ENCODE measurements around the gene ST8SIA1.

The ST8SIA1 gene

GRCh38 chr12:22329621-22330020, 4.9 kb downstream of the ST8SIA1 start:
- no peak for DNase-seq

- DNase-seq: no peak
Observed at GRCh38 chr12:22325218-22325617, 9.3 kb downstream of the ST8SIA1 start.

DNA sequence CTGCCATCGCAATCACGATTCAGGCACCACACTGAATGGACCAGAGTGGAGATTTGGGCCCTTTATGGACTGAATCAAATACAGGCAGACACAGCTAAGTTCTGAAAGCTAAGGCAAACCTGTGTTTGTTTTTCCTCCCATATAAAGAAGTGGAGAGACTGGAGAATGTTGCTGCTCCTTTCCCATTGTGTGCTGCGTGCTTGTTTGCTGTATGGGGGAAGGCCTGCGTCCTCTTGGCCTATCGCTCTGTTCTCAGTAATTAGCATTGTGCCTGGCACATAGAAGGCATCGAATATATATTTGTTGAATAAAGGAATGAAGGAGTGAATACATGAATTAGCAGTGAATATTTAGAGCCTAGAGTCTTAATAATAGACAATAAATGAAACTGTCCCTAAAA, 12.4 kb downstream of the ST8SIA1 start:
- DNase-seq: no peak

- peak in 2 of 5 experiments; percentile 6 to 39 for DNase-seq
Observed at GRCh38 chr12:22321638-22322037, 12.9 kb downstream of the ST8SIA1 start.

DNA sequence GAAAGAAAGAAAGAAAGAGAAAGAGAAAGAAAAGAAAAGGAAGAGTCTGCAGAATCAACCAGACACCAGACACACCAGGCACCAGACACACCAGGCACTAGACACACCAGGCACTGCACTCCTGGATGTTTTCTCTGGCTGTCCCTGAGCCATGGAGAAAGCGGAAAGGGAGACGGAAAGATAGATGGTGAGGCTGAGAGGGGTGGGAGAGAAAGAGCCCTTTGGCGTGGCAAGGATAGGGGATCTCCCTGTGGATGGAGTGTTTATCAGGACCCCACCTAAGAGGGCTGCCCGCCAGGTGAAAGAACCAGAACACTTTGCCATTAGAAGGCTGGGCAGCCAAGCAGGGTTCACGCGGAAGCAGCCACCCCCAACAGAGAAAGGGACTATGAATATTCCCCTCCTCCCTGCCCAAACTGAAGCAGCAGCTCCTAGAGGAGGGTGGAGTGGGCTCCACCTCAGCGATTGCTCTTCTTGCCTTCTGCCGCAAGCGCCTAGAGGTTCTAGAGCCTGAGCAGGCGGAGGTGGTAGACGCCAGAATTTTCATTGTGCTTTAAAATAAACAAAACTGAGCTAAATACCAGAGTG, 13.4 kb downstream of the ST8SIA1 start:
- DNase-seq: no peak

GRCh38 chr12:22318108-22318737, 16.3 kb downstream of the ST8SIA1 start:
- DNase-seq: no peak

DNA sequence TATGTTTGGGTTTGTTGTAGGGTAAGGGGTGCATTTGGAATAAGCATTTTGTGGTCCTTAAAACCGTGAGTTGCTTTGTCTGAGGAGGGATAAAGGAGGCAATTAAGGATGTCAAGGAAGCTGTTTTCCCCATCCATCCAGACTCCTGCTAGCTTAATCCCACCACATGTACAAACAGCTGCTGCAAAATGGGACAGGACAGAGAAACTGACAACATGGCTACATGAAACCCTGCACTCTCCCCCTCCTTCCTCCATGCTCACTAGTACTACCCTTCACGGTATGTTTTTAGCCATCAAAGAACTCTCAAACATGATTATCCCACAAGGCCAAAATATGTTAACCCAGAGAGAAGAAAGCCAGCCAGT, 20.6 kb downstream of the ST8SIA1 start:
- DNase-seq: no peak

DNA sequence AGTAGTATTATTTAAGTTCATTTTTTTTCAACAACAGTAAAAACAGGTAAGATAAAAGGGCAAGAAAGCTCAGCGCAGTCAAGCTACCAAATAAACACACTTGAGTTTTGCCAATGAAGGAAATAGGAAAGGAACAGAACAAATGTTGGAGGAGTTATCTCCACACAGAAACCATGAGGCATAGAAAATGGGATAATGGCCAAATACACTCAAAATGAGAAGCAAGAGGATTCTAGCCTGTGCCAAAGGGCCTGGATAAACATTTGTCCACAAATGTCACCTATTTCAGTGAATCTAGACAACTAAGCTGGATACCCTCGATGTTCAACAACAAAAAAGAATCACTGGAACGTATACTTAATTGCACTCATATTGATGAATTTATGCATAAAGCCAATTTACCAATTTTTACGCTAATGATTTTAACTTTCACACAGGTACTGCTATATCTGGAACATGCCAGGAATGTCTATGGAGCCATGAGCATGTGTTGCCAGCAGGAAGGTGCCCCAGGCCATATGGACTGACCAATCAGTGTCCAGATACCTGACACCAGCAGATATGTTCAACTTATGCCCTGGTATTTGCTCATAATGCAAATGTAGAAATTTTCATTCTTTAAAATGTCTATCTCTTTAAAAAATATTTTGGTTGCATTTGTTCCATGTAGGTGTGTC, 21.1 kb downstream of the ST8SIA1 start:
- no peak for DNase-seq

GRCh38 chr12:22312336-22312735, 22.2 kb downstream of the ST8SIA1 start:
- DNase-seq: no peak

DNA sequence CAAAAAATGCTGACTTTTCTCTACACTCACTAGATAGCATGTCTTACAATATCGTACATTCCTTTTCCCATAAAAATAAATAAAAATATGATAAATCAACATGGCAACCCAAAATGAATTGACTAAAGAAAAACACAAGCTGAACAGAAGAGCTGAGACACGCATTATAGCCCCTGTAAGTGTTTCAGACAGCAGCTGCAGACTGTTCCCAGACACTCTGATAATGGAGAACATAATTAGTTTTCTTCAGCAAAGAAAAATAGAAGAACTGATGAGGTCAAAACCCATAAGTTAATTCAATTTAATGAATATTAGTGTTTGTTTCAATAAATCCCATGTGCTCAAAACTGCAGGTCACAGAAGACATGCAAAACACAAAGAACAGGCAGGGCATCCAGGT, 23.8 kb downstream of the ST8SIA1 start:
- no peak for DNase-seq

DNA sequence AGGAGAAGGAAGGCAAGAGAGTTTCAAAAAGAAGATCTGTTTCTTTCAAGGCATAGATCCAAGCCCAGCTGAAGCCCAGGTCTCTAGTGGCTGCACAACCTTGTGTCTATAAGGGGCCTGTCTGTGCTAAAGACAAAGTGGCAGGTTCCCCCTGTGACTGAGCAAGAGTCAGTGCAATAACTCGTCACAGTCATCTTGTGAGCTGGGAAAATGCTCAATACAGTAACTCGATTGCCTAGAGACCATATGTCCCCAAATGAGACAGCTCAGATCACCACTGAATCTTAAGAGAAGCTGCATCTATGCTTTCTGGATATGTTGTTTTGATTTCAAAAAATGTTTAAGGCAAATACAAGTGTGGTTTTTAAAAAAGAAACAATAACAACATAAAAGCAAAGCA, 24.2 kb downstream of the ST8SIA1 start:
- no peak for DNase-seq

DNA sequence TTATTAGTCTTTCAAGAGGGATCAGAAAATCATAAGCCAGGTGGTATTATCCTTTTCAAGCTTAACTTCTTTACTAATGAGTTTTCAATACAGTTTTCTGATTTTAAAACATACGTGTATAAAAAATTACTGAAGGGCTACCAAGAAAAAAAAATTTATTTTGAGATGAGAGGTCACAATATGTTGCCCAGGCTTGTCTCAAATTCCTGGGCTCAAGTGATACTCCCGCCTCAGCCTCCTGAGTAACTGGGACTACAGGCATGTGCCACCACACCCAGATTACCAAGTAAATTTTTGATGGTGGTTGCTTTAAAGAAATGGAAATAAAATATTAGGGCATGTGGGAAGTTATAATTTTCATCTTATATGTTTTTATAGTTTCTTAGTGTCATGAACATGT, 26.7 kb downstream of the ST8SIA1 start:
- no peak for DNase-seq

GRCh38 chr12:22306311-22306710, 28.2 kb downstream of the ST8SIA1 start:
- no peak for DNase-seq

DNA sequence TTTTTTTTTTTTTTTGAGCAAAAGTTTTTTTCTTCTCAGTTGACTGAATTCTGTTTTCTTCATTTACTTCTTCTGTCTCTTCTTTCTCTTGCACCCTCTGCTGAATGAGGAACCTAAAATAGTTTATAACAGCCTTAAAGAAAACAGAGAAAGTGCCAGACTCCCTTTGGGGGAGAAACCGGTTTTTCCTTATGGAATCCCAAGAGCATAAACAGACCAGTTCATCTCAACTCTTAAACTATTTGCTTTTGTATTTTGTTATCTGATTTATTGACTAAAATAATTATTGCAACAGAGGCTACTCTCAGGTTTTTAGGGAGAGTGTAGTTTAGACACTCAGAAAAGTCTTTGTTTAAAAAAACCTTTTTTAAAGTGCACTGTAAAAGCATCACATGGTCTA, 30.2 kb downstream of the ST8SIA1 start:
- no peak for DNase-seq

GRCh38 chr12:22299294-22299912, 35.1 kb downstream of the ST8SIA1 start:
- DNase-seq: no peak

DNA sequence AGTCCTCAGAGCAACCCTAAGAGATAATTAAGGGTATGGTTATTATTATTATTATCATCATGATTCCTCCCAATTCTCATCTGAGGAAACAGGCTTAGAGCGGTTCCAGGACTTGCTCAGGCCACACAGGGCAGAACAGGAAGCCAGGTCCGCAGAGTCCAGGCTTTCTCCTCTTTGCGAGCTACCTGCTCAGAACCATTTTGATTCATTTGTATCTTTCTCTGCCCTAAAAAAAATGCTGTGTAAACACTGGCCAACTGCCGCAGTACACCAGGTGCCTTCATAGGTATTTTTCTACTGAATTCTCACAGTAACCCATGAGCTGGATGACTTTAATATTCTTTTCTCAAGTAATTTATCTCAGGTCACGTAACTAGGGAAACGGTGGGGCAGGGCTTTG, 45.3 kb downstream of the ST8SIA1 start:
- DNase-seq: no peak

- peak in 1 of 5 experiments; percentile 28 for DNase-seq
Observed at GRCh38 chr12:22287776-22288621, 46.5 kb downstream of the ST8SIA1 start.

DNA sequence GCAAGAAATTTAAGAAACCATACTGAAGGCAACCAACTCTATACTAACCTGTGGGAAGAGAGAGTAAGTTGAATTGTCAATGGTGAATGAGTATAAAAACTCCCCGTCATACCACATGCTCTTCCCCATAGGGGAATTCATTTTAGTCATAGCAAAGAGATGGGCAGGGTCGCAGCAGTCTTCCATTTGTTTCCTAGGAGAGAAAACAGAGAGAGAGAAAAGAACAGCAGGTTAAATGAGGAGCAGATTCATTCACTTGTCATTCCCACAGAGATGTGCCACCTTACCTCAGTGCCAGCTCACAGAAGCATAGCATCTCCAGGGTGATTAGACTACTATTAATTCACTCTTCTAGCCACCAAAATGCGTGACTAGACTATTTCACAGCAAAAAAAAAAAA, 47.4 kb downstream of the ST8SIA1 start:
- DNase-seq: no peak

GRCh38 chr12:22286569-22286968, 47.9 kb downstream of the ST8SIA1 start:
- DNase-seq: no peak

- DNase-seq: no peak
Observed at GRCh38 chr12:22285846-22286245, 48.7 kb downstream of the ST8SIA1 start.

GRCh38 chr12:22284871-22285270, 49.6 kb downstream of the ST8SIA1 start:
- no peak for DNase-seq

- DNase-seq: no peak
Observed at GRCh38 chr12:22283508-22283907, 51.0 kb downstream of the ST8SIA1 start.

- no peak for DNase-seq
Observed at GRCh38 chr12:22283006-22283506, 51.5 kb downstream of the ST8SIA1 start.

Measured in T-helper 2 cell (primary cell).